ENCODE measurements around the gene MDGA2.

DNA sequence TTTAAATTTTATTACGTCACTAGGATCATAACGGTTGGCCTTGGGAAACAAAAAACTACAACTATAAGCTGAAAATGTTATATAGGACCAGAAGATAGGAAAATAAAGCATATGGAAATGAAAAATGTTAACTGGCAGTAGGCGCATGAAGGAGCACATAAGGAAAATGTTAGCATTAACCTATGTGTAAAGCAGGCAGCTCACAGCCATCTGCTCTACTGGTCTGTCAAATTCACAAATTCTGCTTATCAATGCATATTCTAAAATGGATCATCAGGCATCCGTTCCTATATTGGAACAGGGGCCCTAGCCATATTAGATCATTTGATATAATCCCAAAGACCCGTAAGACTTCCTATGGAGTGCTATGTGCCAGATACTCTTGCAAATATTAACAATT is 263.9 kb downstream of the MDGA2 start:
- TF ChIP-seq, protein P1, sequence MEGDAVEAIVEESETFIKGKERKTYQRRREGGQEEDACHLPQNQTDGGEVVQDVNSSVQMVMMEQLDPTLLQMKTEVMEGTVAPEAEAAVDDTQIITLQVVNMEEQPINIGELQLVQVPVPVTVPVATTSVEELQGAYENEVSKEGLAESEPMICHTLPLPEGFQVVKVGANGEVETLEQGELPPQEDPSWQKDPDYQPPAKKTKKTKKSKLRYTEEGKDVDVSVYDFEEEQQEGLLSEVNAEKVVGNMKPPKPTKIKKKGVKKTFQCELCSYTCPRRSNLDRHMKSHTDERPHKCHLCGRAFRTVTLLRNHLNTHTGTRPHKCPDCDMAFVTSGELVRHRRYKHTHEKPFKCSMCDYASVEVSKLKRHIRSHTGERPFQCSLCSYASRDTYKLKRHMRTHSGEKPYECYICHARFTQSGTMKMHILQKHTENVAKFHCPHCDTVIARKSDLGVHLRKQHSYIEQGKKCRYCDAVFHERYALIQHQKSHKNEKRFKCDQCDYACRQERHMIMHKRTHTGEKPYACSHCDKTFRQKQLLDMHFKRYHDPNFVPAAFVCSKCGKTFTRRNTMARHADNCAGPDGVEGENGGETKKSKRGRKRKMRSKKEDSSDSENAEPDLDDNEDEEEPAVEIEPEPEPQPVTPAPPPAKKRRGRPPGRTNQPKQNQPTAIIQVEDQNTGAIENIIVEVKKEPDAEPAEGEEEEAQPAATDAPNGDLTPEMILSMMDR (IDR thresholded peaks at IDR 0.05; ENCODE audit: insufficient read depth, low read depth, low read length), result no peak
- no peak for TF ChIP-seq EZH2 (IDR thresholded peaks at IDR 0.05; ENCODE audit: insufficient read depth, low read length)
